ENCODE measurements around the gene SUDS3. TPM values are rescaled to one million over a fixed set of nuclear protein-coding genes. Genes with fewer than 3 reads are reported as not detected.

The SUDS3 gene
- total and polyA plus RNA-seq, 7 experiments from 2014 or later, result 10.1 to 32.2 (median 26.3) TPM

DNA sequence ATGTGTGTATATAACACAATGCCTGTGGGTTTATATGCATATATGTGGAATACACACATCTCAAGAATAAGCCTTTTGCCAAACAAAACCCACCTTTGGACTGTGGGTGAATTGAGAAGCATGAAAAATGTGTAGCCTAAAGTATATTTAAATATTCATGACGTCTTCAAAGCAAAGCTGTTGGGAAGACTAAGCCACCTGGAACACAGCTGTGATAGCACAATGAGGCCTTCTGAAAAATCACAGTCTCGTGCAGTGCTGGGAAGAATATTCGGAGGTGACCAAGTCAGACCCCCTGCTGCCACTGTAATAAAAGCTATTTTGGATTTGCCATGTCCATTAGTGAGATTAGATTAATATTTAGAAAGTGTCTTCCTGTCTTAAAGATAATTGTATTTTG, 51.5 kb downstream of the SUDS3 start:
- intact Hi-C loops (cut with micrococcal nuclease), result no loop called here
- Mint-ChIP-seq H3K4me1 (peaks cover 0 to 12% (median 0%) of the 10 kb centered on the region in 7 donors), H3K27me3 (no peaks in the 10 kb centered on the region), H3K36me3 (peaks cover 0 to 32% (median 19%) of the 10 kb centered on the region in 5 donors), H3K27ac (no peak overlapping the region), H3K4me3 (no peak overlapping the region), H3K9me3 (peaks cover 0 to 6% (median 0%) of the 10 kb centered on the region in 11 donors)
- no peak overlapping the region for H3K27ac ChIP-seq (ENCODE audit: low read depth, low read length)
- H3K27me3 ChIP-seq (ENCODE audit: control insufficient read depth in 2 of 2, insufficient read depth in 2 of 2, low read length in 2 of 2), result no peaks in the 10 kb centered on the region
- no peaks in the 10 kb centered on the region for H3K4me1 ChIP-seq (ENCODE audit: control insufficient read depth in 2 of 2, insufficient read depth in 2 of 2, low read length in 2 of 2)
- H3K36me3 ChIP-seq (ENCODE audit: control insufficient read depth in 2 of 3, insufficient read depth in 3 of 3, low read length in 3 of 3), result no peaks in the 10 kb centered on the region
- H3K4me3 ChIP-seq (ENCODE audit: low read length), result no peak overlapping the region
- no peak for ATAC-seq
- H3K9me3 ChIP-seq (ENCODE audit: control insufficient read depth in 2 of 3, low read length in 3 of 3), result no peaks in the 10 kb centered on the region
- no peak for DNase-seq
- ChIA-PET CTCF (no interaction called here), POLR2A (interaction anchor here (0.8 kb wide), 1 partner anchor 9 kb away, joined by 3 read pairs; no protein-coding TSS in a partner anchor)

DNA sequence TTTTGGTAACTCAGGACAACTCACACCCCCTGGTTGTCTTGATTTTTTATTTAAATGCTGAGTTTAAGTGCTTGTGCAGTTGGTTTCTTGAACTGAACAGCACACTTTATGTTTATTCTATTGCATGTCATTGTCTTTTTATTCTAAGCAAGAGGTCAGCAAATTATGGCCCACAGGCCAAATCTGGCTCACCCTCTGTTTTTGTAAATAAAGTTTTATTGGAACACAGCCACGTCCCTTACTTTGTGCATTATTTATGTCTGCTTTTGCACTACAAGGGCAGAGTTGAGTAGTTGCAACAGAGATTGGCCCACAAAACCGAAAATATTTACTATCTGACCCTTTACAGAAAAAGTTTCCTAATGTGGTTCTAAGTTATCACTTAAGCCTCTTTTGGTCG, 52.3 kb downstream of the SUDS3 start:
- H3K4me1 ChIP-seq (ENCODE audit: control insufficient read depth in 2 of 2, insufficient read depth in 2 of 2, low read length in 2 of 2), result no peaks in the 10 kb centered on the region
- peaks cover 0 to 37% (median 21%) of the 10 kb centered on the region in 5 donors for H3K36me3 Mint-ChIP-seq
- no peak overlapping the region for H3K4me3 Mint-ChIP-seq
- ATAC-seq, result no peak
- H3K9me3 ChIP-seq (ENCODE audit: control insufficient read depth in 2 of 3, low read length in 3 of 3), result no peaks in the 10 kb centered on the region
- no peak for DNase-seq
- no peaks in the 10 kb centered on the region for H3K27me3 Mint-ChIP-seq
- H3K36me3 ChIP-seq (ENCODE audit: control insufficient read depth in 2 of 3, insufficient read depth in 3 of 3, low read length in 3 of 3), result no peaks in the 10 kb centered on the region
- no peak overlapping the region for H3K4me3 ChIP-seq (ENCODE audit: low read length)
- no peak overlapping the region for H3K27ac Mint-ChIP-seq
- H3K9me3 Mint-ChIP-seq, result peaks cover 0 to 7% (median 0%) of the 10 kb centered on the region in 11 donors
- POLR2A ChIA-PET, result no interaction called here
- H3K4me1 Mint-ChIP-seq, result peaks cover 0 to 8% (median 0%) of the 10 kb centered on the region in 7 donors
- intact Hi-C loops (cut with micrococcal nuclease), result no loop called here
- no peaks in the 10 kb centered on the region for H3K27me3 ChIP-seq (ENCODE audit: control insufficient read depth in 2 of 2, insufficient read depth in 2 of 2, low read length in 2 of 2)
- H3K27ac ChIP-seq (ENCODE audit: low read depth, low read length), result no peak overlapping the region
- CTCF ChIA-PET, result no interaction called here

DNA sequence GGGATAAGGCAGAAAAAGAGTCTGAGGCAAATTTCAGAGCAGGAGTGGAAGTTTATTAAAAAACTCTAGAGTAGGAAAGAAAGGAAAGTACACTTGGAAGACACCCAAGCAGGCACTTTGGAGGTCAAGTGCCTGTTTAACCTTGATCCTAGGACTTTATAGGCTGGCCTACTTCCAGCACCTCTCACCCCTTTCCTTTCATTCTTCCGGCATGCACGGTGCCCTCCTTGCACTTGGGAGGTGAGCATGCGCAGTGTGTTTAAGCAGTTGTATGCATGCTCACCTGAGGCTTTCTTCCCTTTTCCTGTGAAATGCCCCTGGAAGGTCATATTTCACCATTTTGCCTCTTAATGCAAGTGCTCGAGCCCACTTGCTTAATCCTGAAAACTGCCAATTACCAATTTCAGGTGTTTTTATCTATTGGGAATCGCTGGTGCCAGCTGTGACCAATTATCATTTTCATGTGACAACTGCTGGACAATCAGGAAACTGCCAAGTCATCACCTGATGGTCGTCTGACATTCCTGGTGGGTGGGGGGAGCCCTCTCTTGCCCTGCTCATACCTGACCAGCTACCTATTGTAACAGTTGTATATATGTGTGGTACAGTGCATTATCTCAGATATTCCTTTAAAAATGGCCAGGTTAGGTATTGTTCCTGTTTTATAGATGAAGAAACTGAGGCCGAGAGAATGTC, 53.5 kb downstream of the SUDS3 start:
- POLR2A ChIA-PET, result no interaction called here
- H3K4me3 Mint-ChIP-seq, result no peak overlapping the region
- intact Hi-C loops (cut with micrococcal nuclease), result no loop called here
- Histone ChIP-seq H3K4me3 (ENCODE audit: low read length) (no peak overlapping the region), H3K27ac (ENCODE audit: low read depth, low read length) (no peak overlapping the region), H3K9me3 (ENCODE audit: control insufficient read depth in 2 of 3, low read length in 3 of 3) (no peaks in the 10 kb centered on the region), H3K27me3 (ENCODE audit: control insufficient read depth in 2 of 2, insufficient read depth in 2 of 2, low read length in 2 of 2) (no peaks in the 10 kb centered on the region), H3K4me1 (ENCODE audit: control insufficient read depth in 2 of 2, insufficient read depth in 2 of 2, low read length in 2 of 2) (no peaks in the 10 kb centered on the region), H3K36me3 (ENCODE audit: control insufficient read depth in 2 of 3, insufficient read depth in 3 of 3, low read length in 3 of 3) (no peaks in the 10 kb centered on the region)
- peaks cover 0 to 8% (median 0%) of the 10 kb centered on the region in 7 donors for H3K4me1 Mint-ChIP-seq
- DNase-seq (no peak), ATAC-seq (no peak)
- peaks cover 0 to 8% (median 0%) of the 10 kb centered on the region in 11 donors for H3K9me3 Mint-ChIP-seq
- CTCF ChIA-PET, result no interaction called here
- H3K36me3 Mint-ChIP-seq, result peaks cover 0 to 35% (median 21%) of the 10 kb centered on the region in 5 donors
- H3K27ac Mint-ChIP-seq, result no peak overlapping the region
- no peaks in the 10 kb centered on the region for H3K27me3 Mint-ChIP-seq

DNA sequence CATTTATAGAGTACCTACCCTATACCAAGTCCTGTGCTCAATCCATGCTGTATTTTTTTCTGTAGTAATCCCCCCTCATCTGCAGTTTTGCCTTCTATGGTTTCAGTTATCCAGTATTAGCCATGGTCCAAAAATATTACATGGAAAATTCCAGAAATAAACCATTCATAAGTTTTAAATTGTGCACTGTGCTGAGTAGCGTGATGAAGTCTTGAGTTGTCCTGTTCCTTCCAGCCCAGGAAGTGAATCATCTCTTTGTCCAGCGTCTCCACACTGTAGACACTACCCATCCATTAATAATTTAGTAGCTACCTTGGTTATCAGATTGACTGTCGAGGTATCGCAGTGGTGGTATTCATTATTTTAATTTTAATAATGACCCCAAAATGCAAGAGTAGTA, 54.2 kb downstream of the SUDS3 start:
- H3K4me3 ChIP-seq (ENCODE audit: low read length), result no peak overlapping the region
- no peak for ATAC-seq
- no peak overlapping the region for H3K27ac Mint-ChIP-seq
- H3K4me1 Mint-ChIP-seq, result peaks cover 0 to 2% (median 0%) of the 10 kb centered on the region in 7 donors
- no peaks in the 10 kb centered on the region for H3K27me3 ChIP-seq (ENCODE audit: control insufficient read depth in 2 of 2, insufficient read depth in 2 of 2, low read length in 2 of 2)
- no peaks in the 10 kb centered on the region for H3K4me1 ChIP-seq (ENCODE audit: control insufficient read depth in 2 of 2, insufficient read depth in 2 of 2, low read length in 2 of 2)
- H3K27me3 Mint-ChIP-seq, result no peaks in the 10 kb centered on the region
- CTCF ChIA-PET, result no interaction called here
- peaks cover 0 to 12% (median 3%) of the 10 kb centered on the region in 11 donors for H3K9me3 Mint-ChIP-seq
- POLR2A ChIA-PET, result no interaction called here
- no peak for DNase-seq
- no peak overlapping the region for H3K27ac ChIP-seq (ENCODE audit: low read depth, low read length)
- H3K9me3 ChIP-seq (ENCODE audit: control insufficient read depth in 2 of 3, low read length in 3 of 3), result no peaks in the 10 kb centered on the region
- H3K4me3 Mint-ChIP-seq, result no peak overlapping the region
- intact Hi-C loops (cut with micrococcal nuclease), result no loop called here
- no peaks in the 10 kb centered on the region for H3K36me3 ChIP-seq (ENCODE audit: control insufficient read depth in 2 of 3, insufficient read depth in 3 of 3, low read length in 3 of 3)
- H3K36me3 Mint-ChIP-seq, result peaks cover 0 to 29% (median 26%) of the 10 kb centered on the region in 5 donors

- Mint-ChIP-seq H3K27me3 (peaks cover 0 to 2% (median 0%) of the 10 kb centered on the region in 5 donors), H3K4me1 (no peaks in the 10 kb centered on the region), H3K36me3 (peaks cover 0 to 24% (median 18%) of the 10 kb centered on the region in 5 donors), H3K4me3 (no peak overlapping the region), H3K9me3 (peaks cover 0 to 23% (median 5%) of the 10 kb centered on the region in 11 donors), H3K27ac (no peak overlapping the region)
- H3K4me3 ChIP-seq (ENCODE audit: low read length), result no peak overlapping the region
- intact Hi-C loops (cut with micrococcal nuclease), result no loop called here
- DNase-seq (no peak), ATAC-seq (no peak)
- H3K9me3 ChIP-seq (ENCODE audit: control insufficient read depth in 2 of 3, low read length in 3 of 3), result no peaks in the 10 kb centered on the region
- POLR2A ChIA-PET, result no interaction called here
- CTCF ChIA-PET, result no interaction called here
- no peaks in the 10 kb centered on the region for H3K4me1 ChIP-seq (ENCODE audit: control insufficient read depth in 2 of 2, insufficient read depth in 2 of 2, low read length in 2 of 2)
- H3K36me3 ChIP-seq (ENCODE audit: control insufficient read depth in 2 of 3, insufficient read depth in 3 of 3, low read length in 3 of 3), result no peaks in the 10 kb centered on the region
- H3K27ac ChIP-seq (ENCODE audit: low read depth, low read length), result no peak overlapping the region
- H3K27me3 ChIP-seq (ENCODE audit: control insufficient read depth in 2 of 2, insufficient read depth in 2 of 2, low read length in 2 of 2), result no peaks in the 10 kb centered on the region
Observed at GRCh38 chr12:118432812-118433545, 56.6 kb downstream of the SUDS3 start.

DNA sequence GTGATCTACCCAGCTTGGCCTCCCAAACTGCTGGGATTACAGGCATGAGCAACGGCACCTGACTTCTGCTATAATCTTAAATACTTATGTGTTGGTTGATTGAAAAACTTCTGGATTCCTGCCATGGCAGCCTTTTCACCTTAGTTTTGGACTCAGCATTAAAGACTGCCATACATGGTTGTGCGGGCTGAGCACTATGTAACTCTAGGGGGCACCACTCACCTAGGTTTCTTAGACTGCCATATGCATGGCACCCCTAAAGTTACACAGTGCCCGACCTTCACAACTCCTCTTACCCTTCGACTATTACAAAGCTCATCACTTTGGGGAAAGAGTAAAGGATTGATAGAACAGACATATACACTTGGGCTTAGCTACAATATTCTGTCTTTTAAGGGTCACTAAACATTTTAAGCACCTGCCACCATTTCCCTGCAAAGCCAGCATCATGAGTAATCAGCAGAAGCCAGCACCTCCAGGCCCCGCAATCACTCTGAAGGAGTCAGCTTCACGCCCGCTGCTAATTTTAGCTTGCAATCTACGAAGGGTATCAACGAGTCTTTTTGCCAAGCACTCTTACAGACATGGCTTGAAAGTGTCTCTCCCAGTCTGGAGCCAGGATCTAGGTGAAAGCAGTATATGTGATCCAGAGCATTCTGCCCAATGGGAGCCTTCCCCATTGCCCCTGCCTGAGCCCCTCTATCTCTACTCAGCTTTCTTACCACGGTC, 59.8 kb downstream of the SUDS3 start:
- Mint-ChIP-seq H3K27ac (no peak overlapping the region), H3K9me3 (peaks cover 0 to 23% (median 5%) of the 10 kb centered on the region in 11 donors), H3K4me1 (no peaks in the 10 kb centered on the region), H3K27me3 (peaks cover 0 to 18% (median 13%) of the 10 kb centered on the region in 5 donors), H3K36me3 (peaks cover 0 to 18% (median 10%) of the 10 kb centered on the region in 5 donors), H3K4me3 (no peak overlapping the region)
- Histone ChIP-seq H3K4me3 (ENCODE audit: low read length) (no peak overlapping the region), H3K36me3 (ENCODE audit: control insufficient read depth in 2 of 3, insufficient read depth in 3 of 3, low read length in 3 of 3) (no peaks in the 10 kb centered on the region), H3K4me1 (ENCODE audit: control insufficient read depth in 2 of 2, insufficient read depth in 2 of 2, low read length in 2 of 2) (no peaks in the 10 kb centered on the region), H3K9me3 (ENCODE audit: control insufficient read depth in 2 of 3, low read length in 3 of 3) (no peaks in the 10 kb centered on the region), H3K27me3 (ENCODE audit: control insufficient read depth in 2 of 2, insufficient read depth in 2 of 2, low read length in 2 of 2) (no peaks in the 10 kb centered on the region), H3K27ac (ENCODE audit: low read depth, low read length) (no peak overlapping the region)
- POLR2A ChIA-PET, result no interaction called here
- DNase-seq (no peak), ATAC-seq (no peak)
- CTCF ChIA-PET, result no interaction called here
- intact Hi-C loops (cut with micrococcal nuclease), result no loop called here
